IgD-negative memory B cell (primary cell): ENCODE data around the gene SLC9A9. TPM values are rescaled to one million over a fixed set of nuclear protein-coding genes. Genes with fewer than 3 reads are reported as not detected.

Source experiments
- H3K27ac Mint-ChIP-seq, 3 donors: one replicate each; pipeline ENCODE4 v1.8.0; 2020 to 2022; ENCODE audit warnings: mild to moderate bottlenecking in 3 of 3, mixed read lengths in 3 of 3, moderate library complexity in 1 of 3
- H3K27me3 Mint-ChIP-seq: one replicate; pipeline ENCODE4 v1.8.0; 2021; ENCODE audit warnings: mixed read lengths
- H3K36me3 Mint-ChIP-seq: one replicate; pipeline ENCODE4 v1.8.0; 2020; ENCODE audit warnings: mild to moderate bottlenecking, mixed read lengths
- H3K4me1 Mint-ChIP-seq, 3 donors: one replicate each; pipeline ENCODE4 v1.8.0; 2020 to 2022; ENCODE audit warnings: mixed read lengths in 3 of 3, mild to moderate bottlenecking in 1 of 3
- H3K4me3 Mint-ChIP-seq, 4 donors: one replicate each; pipeline ENCODE4 v1.8.0; 2020 to 2022; ENCODE audit warnings: mild to moderate bottlenecking in 4 of 4, mixed read lengths in 4 of 4, moderate library complexity in 3 of 4
- H3K9me3 Mint-ChIP-seq, 3 donors: one replicate each; pipeline ENCODE4 v1.8.0; 2020 to 2021; ENCODE audit warnings: mixed read lengths in 3 of 3, mild to moderate bottlenecking in 1 of 3
- polyA plus RNA-seq: library from polyadenylated mRNA; unstranded; fragments of 300-500 nt; fragmentation: Illumina TruSeq; gene quantifications from one replicate; pipeline ENCODE4 v1.2.3, GENCODE V29; 2021

SLC9A9 gene
- polyA plus RNA-seq, 1 donor from 2014 or later = 9.1 TPM

DNA sequence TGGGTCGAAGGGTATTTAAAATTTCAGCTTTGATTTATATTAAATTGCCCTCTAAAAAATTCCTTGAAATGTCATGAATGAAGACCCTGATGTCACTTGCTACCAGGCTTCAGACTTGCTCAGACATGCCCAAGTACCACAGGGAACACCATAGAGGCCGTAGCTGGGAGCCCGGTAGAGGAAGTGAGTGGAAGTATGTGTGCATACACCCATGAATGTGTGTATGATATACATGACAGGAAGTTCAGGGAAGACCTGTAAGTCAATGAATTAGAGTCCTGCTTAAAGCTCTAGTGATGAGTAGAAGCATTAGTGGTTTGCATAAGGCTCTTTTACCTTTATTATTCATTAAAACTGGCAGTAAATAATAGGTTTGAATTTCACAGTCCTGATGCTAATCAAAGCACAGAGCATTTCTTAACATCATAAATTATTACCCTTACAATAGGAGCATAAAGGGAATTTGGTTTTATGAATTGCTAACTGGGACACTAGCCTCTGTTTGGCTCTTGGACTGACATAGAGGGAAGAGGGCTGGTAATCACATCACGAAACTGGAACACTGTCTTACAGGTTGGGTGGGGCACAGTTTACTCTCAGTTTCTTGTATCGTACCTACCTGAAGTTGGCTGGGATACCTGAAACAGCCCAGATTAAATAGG, 584.3 kb downstream of the SLC9A9 start:
- peaks cover 5 to 12% (median 7%) of the 10 kb centered on the region in 3 donors for H3K4me1 Mint-ChIP-seq
- no peak overlapping the region for H3K27ac Mint-ChIP-seq
- no peaks in the 10 kb centered on the region for H3K27me3 Mint-ChIP-seq

DNA sequence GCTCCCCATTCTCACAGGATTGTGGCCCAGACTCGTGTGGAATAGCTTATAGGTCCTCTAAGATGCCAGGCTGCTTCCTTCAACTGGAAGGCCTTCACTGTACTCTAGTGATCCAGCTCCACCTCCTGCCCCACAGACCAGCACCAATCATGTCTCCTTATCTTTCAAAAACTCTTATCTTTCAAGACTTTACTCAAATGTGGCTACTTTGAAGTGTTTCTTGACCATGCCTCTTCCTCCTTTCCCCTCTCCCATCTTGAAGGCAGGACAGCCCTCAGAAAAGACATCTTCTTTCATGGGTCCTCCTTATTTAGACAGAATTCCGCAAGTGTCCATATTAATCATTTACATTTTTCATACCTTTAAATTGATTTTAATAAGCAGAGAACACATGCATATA, 586.4 kb downstream of the SLC9A9 start:
- no peak overlapping the region for H3K27ac Mint-ChIP-seq
- H3K36me3 Mint-ChIP-seq = no peaks in the 10 kb centered on the region
- no peak overlapping the region for H3K4me3 Mint-ChIP-seq
- H3K27me3 Mint-ChIP-seq = no peaks in the 10 kb centered on the region
- no peaks in the 10 kb centered on the region for H3K9me3 Mint-ChIP-seq
- H3K4me1 Mint-ChIP-seq = peaks cover 2 to 8% (median 2%) of the 10 kb centered on the region in 3 donors

More for the DNA sequence above, 584.3 kb downstream of the SLC9A9 start:
- Mint-ChIP-seq H3K36me3 (peaks cover 2% of the 10 kb centered on the region), H3K9me3 (no peaks in the 10 kb centered on the region), H3K4me3 (no peak overlapping the region)

DNA sequence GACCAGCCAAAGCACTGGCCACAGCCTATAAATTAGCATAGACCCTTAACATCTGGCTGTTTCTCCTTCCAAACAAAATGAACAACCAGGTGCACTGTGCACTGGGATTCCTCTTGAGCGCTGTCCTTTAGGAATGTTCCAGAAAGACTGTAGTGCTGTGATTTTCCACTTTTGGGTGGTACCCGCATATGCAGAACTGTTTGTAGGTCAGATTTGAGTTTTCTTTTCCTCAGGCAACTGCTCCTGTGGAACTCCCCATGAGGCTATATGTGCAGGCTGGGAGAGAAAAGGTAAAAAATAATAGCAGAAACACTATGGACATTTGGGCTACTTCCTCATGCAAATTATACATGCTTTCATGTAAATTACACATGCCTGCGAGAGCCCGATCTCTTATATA, 589.6 kb downstream of the SLC9A9 start:
- Mint-ChIP-seq H3K4me1 (peaks cover 0 to 2% (median under 1%) of the 10 kb centered on the region in 3 donors), H3K27me3 (no peaks in the 10 kb centered on the region)

DNA sequence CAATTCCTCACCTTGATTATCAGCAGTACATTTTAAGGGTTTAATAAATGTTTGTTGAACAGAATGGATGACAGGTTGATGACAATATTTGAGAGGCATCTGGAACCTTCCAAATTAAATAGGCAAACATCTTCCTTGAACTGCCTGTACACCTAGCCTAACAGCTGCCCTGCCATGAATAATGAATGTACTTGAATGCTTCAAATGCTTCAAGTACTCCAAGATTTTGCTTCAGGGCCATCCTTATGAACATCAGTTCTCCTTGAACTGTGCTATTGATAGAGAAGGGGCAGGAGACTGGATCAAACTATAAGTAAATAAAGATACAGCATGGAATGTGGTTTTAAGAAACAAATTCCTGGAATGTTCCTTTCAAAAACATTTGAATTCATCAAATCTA, 591.9 kb downstream of the SLC9A9 start:
- H3K4me1 Mint-ChIP-seq = peaks cover 0 to 2% (median 0%) of the 10 kb centered on the region in 3 donors
- no peak overlapping the region for H3K4me3 Mint-ChIP-seq
- H3K27ac Mint-ChIP-seq = no peak overlapping the region
- no peaks in the 10 kb centered on the region for H3K9me3 Mint-ChIP-seq
- H3K36me3 Mint-ChIP-seq = no peaks in the 10 kb centered on the region
- H3K27me3 Mint-ChIP-seq = no peaks in the 10 kb centered on the region

More for the DNA sequence above, 589.6 kb downstream of the SLC9A9 start:
- H3K9me3 Mint-ChIP-seq = no peaks in the 10 kb centered on the region
- H3K4me3 Mint-ChIP-seq = no peak overlapping the region
- no peaks in the 10 kb centered on the region for H3K36me3 Mint-ChIP-seq
- no peak overlapping the region for H3K27ac Mint-ChIP-seq

DNA sequence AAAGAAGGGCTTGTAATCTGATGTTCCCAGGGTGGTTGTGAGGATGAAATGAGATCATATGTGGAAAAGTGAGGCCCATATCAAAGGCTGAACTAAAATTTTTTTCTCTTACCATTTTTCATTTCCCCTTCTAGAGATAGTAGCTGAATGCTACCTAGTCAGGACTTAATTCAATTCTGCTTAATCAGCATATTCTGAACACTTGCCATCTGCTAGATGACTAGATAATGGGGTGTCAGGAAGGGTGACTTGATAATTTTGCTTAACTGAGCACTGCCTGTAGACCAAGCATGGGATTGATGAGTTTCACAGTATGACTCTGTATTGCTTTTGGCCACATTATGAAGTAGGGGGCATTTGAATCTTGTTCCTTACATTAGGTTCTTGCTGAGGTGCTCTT, 592.5 kb downstream of the SLC9A9 start:
- H3K36me3 Mint-ChIP-seq = no peaks in the 10 kb centered on the region
- H3K27ac Mint-ChIP-seq = peak overlapping the region in 1 of 3 donors; percentile 55
- peaks cover 0 to under 1% (median under 1%) of the 10 kb centered on the region in 3 donors for H3K9me3 Mint-ChIP-seq
- peaks cover 0 to 2% (median 0%) of the 10 kb centered on the region in 3 donors for H3K4me1 Mint-ChIP-seq
- no peaks in the 10 kb centered on the region for H3K27me3 Mint-ChIP-seq
- H3K4me3 Mint-ChIP-seq = no peak overlapping the region

DNA sequence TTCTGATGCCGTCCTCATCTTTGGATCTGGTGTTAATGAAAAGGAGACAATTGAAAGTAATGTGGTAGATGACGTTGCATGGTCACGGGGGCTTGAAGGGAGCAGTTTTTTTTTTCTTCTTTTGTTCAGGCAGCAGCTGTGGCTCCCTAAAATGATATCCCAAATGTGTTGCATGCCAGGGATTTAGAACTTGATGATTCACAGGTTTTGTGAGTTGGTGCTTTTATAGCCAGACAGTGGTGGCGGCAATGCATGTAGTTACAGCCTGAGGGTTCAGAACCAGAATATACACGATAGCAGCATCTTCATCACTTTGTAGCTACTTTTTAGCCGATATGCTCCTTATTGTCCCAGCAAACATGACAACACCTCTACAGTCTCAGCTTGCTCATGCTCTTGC, 595.3 kb downstream of the SLC9A9 start:
- peaks cover 2 to 4% (median 3%) of the 10 kb centered on the region in 3 donors for H3K9me3 Mint-ChIP-seq
- no peak overlapping the region for H3K4me3 Mint-ChIP-seq
- no peaks in the 10 kb centered on the region for H3K27me3 Mint-ChIP-seq
- no peak overlapping the region for H3K27ac Mint-ChIP-seq
- H3K36me3 Mint-ChIP-seq = peaks cover 1% of the 10 kb centered on the region
- H3K4me1 Mint-ChIP-seq = no peaks in the 10 kb centered on the region

DNA sequence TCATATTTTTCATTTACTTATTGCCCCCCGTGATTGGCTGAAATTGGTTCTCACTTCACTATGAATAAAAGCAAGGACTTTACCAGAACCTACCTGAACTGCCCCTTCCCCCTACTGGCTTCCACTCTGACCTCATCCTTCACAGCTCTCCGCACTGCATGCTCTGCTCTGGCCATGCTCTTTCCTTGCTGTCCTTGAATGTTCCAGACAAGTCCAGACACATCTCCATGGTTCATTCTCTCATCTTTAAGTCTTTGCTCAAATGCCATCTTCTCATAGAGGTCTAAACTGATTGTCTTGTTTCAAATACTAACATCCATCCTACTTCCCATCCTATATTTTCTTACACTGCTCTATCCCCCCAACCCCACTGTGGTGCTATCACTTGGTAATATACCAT, 599.3 kb downstream of the SLC9A9 start:
- no peak overlapping the region for H3K4me3 Mint-ChIP-seq
- H3K36me3 Mint-ChIP-seq = peaks cover 1% of the 10 kb centered on the region
- no peak overlapping the region for H3K27ac Mint-ChIP-seq
- H3K9me3 Mint-ChIP-seq = peaks cover 2 to 4% (median 3%) of the 10 kb centered on the region in 3 donors
- no peaks in the 10 kb centered on the region for H3K4me1 Mint-ChIP-seq
- no peaks in the 10 kb centered on the region for H3K27me3 Mint-ChIP-seq

DNA sequence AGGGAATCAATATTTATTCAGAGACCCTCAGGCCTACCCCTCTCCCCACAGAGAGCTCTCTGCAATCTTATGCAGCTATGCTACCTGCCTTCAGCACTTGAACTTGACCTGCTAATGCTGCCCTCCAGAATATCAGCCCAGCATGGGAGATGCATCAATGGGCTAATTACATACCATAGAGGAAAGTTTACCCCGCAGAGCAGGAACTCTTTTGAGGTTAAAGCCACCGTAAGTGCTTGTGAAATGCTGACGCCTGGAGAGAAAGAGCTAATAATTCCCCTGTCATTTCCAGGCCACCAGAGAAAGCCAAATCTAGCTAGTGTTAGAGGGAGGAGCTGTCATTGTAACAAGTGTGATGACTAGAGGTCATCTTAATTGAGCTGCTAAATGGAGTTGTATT, 601.2 kb downstream of the SLC9A9 start:
- no peaks in the 10 kb centered on the region for H3K4me1 Mint-ChIP-seq
- peaks cover 2 to 4% (median 3%) of the 10 kb centered on the region in 3 donors for H3K9me3 Mint-ChIP-seq
- peak overlapping the region in 1 of 3 donors; percentile 71 for H3K27ac Mint-ChIP-seq
- no peak overlapping the region for H3K4me3 Mint-ChIP-seq
- H3K27me3 Mint-ChIP-seq = no peaks in the 10 kb centered on the region
- peaks cover 1% of the 10 kb centered on the region for H3K36me3 Mint-ChIP-seq

DNA sequence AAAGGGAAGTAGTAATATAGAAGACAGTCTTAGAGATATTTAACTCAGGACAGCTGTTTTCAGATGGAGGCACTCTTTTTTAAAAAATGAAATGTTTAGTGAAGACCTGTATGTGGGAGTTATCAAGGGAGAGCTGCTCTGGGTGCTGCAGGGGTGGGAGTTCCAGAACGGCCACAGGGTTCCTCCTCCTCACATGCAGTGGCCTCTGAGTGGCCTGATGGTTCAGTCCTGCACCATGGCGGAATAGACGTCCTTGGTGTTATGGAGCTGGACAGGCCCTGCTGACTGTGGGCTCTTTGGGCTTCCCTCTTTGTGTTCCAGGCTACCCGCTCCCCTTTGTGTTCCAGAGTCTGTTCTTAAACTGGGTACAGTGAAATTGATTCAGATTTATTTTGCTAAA, 602.6 kb downstream of the SLC9A9 start:
- Mint-ChIP-seq H3K27me3 (no peaks in the 10 kb centered on the region), H3K4me1 (no peaks in the 10 kb centered on the region)

DNA sequence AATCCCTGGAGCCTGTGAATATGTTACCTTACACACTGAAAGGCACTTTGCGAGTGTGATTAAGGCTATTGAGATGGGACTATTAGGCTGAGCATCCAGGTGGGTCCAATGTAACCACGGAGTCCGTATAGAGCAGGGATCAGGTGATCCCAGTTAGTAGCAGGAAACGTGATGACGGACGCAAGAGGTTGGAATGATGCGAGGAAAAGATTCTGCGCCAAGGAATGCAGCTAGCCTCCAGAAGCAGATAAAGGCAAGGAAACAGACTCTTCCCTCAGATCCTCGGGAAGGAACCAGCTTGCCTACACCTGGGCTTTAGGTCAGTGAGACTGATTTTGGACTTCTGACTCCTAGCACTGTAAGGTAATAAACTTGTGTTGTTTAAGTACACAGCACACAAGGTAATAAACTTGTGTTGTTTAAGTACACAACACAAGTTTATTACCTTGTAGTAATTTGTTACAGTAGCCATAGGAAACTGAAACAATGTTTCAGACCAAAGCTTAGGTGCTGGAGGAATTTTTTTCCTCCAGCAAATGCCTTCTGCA, 603.7 kb downstream of the SLC9A9 start:
- H3K4me1 Mint-ChIP-seq = no peaks in the 10 kb centered on the region
- no peaks in the 10 kb centered on the region for H3K9me3 Mint-ChIP-seq
- H3K4me3 Mint-ChIP-seq = no peak overlapping the region
- H3K27ac Mint-ChIP-seq = no peak overlapping the region
- no peaks in the 10 kb centered on the region for H3K36me3 Mint-ChIP-seq
- H3K27me3 Mint-ChIP-seq = no peaks in the 10 kb centered on the region

More for the DNA sequence above, 602.6 kb downstream of the SLC9A9 start:
- Mint-ChIP-seq H3K9me3 (peaks cover 2 to 3% (median 3%) of the 10 kb centered on the region in 3 donors), H3K4me3 (no peak overlapping the region), H3K36me3 (peaks cover 1% of the 10 kb centered on the region), H3K27ac (no peak overlapping the region)

DNA sequence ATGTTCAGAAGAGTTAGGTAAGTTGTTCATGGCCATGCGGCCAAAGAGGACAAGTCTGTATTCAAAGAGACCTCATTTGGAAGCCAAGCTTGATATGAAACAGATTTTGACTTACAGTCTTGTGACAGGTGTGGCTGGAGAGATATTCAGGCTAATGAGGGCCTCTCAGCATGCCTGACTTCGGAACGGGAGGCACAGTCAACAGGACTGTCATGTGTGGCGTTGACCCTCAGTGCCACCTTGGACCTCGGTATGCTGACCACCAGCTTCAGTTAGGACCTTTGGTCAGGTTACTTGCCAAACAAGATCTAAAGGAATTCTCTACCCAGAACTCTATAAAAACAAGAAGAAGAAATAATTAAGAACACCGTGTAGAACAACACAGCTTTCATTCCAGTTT, 604.6 kb downstream of the SLC9A9 start:
- H3K27ac Mint-ChIP-seq = no peak overlapping the region
- no peaks in the 10 kb centered on the region for H3K4me1 Mint-ChIP-seq
- H3K27me3 Mint-ChIP-seq = no peaks in the 10 kb centered on the region
- H3K36me3 Mint-ChIP-seq = no peaks in the 10 kb centered on the region
- H3K9me3 Mint-ChIP-seq = no peaks in the 10 kb centered on the region
- H3K4me3 Mint-ChIP-seq = no peak overlapping the region

DNA sequence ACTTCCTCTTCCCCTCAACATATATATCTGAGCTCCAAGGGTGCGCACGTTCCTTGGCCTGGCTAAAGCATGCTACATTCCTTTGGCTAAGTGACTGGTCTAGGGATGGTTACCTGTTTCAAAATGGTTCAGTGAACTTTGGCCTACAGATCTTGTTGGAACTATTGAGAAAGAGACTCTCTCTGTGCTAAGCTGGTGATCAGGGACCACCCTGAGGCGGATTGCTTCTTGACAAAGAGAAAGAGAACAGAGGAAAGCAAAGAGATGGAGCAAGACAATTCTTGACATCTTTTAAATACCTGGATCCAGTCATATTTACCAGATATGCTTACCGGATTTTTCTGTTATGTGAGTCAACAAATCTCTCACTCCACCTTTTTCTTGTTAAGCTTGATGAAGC, 605.6 kb downstream of the SLC9A9 start:
- peaks cover 0 to 2% (median 0%) of the 10 kb centered on the region in 3 donors for H3K4me1 Mint-ChIP-seq
- no peaks in the 10 kb centered on the region for H3K9me3 Mint-ChIP-seq
- no peaks in the 10 kb centered on the region for H3K27me3 Mint-ChIP-seq
- H3K36me3 Mint-ChIP-seq = no peaks in the 10 kb centered on the region
- no peak overlapping the region for H3K27ac Mint-ChIP-seq
- no peak overlapping the region for H3K4me3 Mint-ChIP-seq

DNA sequence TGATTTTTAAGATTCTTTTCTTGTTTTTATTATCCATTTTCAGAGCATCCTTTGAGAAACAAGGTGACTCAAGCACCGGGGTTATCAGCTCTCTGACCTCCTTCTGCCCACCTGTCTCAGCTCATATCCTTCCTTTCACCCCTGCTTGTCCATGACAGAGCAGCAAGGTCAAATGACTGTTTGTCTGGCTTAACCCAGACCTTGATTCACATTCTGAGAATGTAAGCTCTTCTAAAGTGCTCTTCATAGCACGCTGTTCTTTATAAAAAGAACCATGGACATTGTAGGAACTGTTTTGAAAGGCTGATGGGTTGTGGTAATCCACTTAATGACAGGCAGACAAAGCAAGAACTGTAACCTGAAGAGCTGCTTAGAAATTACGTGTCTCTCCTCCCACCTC, 606.2 kb downstream of the SLC9A9 start:
- no peak overlapping the region for H3K4me3 Mint-ChIP-seq
- H3K27ac Mint-ChIP-seq = no peak overlapping the region
- no peaks in the 10 kb centered on the region for H3K27me3 Mint-ChIP-seq

DNA sequence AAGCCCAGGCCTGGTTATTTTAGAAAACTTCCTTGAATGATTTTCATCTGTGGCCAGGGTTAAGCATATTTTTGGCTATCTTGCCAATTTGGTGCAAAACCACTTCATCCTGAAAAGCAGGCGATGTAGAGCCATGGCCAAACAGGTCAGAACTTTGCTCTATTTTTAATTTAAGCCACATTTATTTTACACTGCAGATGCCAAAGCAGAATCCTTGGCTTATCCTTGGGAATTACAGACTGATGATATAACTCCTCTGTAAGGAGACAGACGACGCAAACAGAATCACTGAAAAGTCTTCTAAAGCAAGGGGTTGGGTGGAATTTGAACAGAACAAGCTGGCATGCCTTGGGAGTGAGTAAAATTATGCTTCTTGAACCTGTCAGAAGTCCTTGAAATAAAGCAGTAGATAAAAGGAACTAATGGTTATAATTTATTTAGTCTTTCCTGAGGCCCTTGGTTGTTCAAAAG, 606.8 kb downstream of the SLC9A9 start:
- no peak overlapping the region for H3K4me3 Mint-ChIP-seq
- H3K4me1 Mint-ChIP-seq = peaks cover 4 to 11% (median 7%) of the 10 kb centered on the region in 3 donors
- no peaks in the 10 kb centered on the region for H3K27me3 Mint-ChIP-seq
- H3K27ac Mint-ChIP-seq = no peak overlapping the region
- no peaks in the 10 kb centered on the region for H3K36me3 Mint-ChIP-seq
- H3K9me3 Mint-ChIP-seq = no peaks in the 10 kb centered on the region

More for the DNA sequence above, 606.2 kb downstream of the SLC9A9 start:
- Mint-ChIP-seq H3K4me1 (peaks cover 0 to 6% (median 4%) of the 10 kb centered on the region in 3 donors), H3K36me3 (no peaks in the 10 kb centered on the region), H3K9me3 (no peaks in the 10 kb centered on the region)

DNA sequence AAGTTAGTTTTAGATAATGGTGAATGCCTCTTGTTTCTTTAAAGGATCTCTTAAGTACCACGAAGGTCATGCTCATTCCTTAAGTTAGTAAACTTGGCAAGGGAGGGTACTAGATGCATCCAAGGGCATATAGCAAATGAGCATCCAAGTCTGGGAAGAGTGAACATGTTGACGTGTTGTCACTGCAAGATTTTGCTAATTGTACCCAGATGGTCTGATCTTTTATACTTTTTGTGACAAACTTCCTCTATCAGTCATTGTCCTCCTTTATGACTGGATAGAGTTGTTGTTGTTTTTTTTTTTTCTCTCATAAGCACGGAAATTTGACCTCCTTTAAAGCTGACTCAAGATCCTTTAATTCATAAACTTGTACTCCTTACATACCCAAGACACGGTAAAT, 607.4 kb downstream of the SLC9A9 start:
- Mint-ChIP-seq H3K27ac (no peak overlapping the region), H3K27me3 (no peaks in the 10 kb centered on the region), H3K4me3 (no peak overlapping the region), H3K9me3 (no peaks in the 10 kb centered on the region), H3K36me3 (no peaks in the 10 kb centered on the region), H3K4me1 (peaks cover 5 to 17% (median 7%) of the 10 kb centered on the region in 3 donors)

DNA sequence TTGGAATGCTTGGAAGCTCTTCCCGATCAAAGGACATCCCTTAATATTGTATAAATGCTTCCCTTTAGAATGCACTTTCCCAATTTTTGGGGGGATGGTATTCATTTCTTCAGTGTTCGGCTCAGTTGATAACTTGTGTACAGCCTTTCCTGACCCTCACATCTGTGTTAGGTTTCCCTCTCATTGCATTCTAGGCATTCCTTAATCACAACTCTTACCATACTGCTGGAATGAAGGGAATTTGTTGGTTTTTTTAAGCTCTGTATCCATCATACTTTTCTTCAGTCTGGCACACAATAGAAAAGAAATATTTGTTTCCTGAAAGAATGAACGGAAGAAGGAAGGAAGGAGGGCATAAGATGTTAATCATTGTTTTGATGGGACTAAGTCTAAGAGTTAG, 609.2 kb downstream of the SLC9A9 start:
- Mint-ChIP-seq H3K36me3 (no peaks in the 10 kb centered on the region), H3K27me3 (no peaks in the 10 kb centered on the region), H3K27ac (peak overlapping the region in 1 of 3 donors; percentile 47), H3K4me3 (no peak overlapping the region), H3K9me3 (no peaks in the 10 kb centered on the region), H3K4me1 (peaks cover 5 to 17% (median 7%) of the 10 kb centered on the region in 3 donors)
